CD4-positive, alpha-beta T cell treated with Interleukin-2 at 100 ng/mL for 4 hours (primary cell): ENCODE results near the gene ARSB.

Experiments
- DNase-seq: peaks from one replicate; pipeline ENCODE4 v3.0.0-alpha.2; 2020; ENCODE audit warnings: low spot score

Gene ARSB

DNA sequence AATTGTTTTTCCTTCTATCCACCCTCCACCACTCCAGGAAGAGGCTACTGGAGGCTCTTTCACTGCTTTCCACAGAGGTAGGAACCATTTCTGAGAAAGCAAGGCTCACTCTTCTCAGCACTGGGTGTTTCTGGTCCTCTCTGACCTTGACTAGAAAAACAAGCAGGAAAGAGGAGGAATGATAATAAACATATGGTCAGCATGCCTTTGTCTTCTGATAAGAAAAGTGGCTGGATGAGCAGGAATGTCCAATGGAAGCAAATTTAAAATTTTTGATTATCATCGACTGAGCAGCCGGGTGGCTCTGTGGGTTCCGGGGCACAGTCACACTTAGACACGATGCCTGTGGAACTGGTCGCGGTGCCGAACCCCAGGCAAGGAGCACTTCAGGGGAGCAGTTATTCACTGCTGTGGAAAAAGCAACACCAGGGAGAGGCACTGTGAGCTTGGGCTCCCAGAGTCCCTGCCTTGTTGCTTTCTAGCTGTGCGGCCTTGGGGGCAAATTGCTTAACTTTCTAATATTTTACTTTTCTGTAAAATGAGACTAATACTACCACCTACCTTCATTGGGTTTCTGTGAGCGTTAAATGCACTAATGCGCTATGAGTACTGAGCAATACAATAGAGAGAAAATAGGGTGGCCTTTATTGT lies 179.5 kb downstream of the ARSB start:
- DNase-seq, result no peak

- DNase-seq, result no peak
These were observed 180.1 kb downstream of the ARSB start for GRCh38 chr5:78804995-78805394.

DNA sequence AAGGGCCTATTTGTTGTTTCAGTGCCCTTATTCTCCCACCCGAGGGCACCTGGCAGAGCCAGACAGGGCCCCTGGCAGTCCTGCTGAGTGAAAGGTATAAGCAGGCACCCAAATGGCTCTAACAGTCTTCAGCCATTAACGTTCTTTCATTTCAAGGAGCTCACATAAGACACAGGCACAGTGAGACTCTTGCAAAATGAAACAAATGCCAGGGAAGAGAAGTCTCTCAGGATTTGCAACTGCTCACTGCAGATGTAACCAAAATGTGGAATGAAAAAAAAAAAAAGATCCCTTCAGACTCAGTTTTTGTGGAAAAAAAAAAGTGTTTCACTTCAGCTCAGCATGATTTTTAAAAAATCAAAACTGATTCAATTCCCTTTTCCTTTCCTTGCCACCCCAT lies 181.2 kb downstream of the ARSB start:
- DNase-seq, result no peak

GRCh38 chr5:78803353-78803752 lies 181.8 kb downstream of the ARSB start:
- DNase-seq, result no peak

- DNase-seq, result no peak
These were observed 183.7 kb downstream of the ARSB start for GRCh38 chr5:78801413-78801812.

DNA sequence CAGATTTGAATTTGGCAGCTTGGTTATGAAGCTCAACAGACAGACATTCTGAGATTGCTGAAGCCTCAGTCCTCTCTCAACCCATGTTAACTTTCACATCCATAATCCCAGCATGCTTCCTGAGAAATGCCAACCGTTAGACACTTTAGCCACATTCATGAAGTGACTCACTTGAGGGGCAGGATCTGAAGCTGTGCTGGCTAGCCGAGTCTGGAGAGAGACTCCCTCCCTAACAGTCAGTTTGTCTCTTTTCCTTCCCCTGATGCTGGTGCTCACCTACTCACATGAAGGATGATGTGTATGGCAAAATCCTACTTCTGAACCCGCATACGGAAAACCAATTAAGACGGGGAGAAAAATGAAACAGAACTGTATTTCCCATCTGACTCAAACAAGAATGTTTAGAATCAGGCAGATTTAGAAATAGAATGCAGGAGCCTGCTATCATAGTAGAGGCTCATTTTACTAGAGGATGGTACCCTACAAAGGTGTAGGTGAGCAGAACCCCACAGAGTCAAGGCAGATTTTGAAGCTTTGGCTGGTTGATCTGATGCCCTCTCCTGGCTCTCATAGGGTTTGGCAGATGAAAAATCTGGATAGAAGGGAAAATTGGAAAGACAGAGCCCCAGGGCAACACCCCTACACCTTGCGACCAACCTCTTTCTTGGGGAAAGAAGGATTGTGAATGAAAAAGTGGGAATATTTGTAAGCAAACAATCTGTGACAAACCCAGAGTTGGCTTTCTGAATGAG lies 185.7 kb downstream of the ARSB start:
- DNase-seq, result no peak

- DNase-seq, result no peak
These were observed 186.5 kb downstream of the ARSB start for GRCh38 chr5:78798673-78799029.

- no peak for DNase-seq
These were observed 187.0 kb downstream of the ARSB start for GRCh38 chr5:78797936-78798672.

DNA sequence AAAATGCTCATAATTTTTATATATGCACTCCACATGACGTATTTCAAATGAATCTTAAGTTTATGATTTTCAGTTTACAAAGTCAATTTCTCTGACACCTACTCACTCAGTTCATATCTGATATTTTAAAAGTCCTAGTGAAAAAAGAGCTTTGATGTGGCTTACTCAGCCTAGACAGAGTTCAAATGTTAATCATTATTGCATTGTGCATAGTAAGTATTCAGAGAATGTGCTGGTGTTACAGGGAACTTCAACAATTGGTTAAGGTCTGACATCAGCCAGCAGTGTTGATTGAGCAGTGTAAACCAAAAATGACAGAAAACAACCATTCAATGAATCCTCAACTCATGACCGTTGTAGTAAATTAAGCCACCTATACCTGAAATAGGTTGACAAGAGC lies 189.4 kb downstream of the ARSB start:
- DNase-seq, result no peak

DNA sequence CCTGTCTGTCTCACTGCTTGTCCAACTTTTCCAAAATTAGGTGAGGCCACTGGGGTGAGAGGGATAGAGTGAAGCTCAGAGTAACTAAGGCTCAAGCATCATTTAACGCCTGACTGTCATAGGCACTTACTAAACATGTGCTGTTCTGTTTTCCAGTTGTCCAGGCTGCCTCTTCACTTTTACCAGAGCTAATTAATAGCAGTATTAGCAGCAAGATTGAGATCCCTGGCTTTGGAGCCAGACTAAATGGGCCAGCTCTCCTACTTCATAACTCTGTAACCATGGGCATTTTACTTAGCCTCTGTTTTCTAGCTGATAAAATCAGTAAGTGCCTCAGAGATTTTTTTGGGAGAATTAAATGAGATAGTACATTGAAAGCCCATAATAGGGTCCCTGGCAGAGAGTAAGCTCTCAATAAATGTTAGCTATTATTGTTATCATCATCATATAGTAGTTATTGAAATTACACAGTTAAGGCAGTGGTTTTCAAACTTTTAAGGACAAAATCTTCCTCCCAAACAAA lies 190.4 kb downstream of the ARSB start:
- no peak for DNase-seq

DNA sequence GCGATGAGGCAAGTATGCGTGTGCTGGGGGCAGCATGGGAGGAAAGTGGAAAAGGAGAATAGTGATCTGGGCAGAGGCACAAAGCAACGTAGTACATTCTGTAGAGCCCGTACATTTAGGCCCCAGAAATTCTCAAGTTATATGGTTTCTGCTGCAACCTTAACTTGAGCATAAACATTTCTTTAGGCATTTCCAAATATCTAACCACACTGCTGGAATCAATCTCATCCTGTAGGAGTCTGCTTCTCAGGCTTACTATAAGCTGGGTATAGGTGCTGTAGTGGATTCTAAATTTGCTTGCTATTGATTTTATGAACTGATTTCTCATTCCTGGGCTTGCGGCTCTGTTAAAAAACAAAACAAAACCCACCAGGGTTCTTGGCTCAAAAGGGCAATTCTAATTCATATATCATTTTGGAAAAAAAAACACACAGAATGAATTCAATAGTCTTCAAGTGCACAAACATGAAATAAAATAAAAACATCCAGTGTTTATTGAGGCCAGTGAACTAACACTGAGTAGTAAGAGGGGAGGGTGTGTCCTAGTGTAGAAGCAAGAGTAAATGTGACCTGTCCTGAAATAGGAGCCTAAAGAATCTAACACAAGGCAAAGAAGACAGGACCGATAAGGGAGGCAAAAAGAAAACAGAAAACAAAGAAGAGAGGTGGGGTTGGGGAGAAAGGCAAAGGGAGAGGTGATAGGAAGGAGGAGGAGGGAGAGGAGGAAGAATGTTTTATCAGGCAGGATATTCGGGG lies 191.0 kb downstream of the ARSB start:
- DNase-seq, result no peak

DNA sequence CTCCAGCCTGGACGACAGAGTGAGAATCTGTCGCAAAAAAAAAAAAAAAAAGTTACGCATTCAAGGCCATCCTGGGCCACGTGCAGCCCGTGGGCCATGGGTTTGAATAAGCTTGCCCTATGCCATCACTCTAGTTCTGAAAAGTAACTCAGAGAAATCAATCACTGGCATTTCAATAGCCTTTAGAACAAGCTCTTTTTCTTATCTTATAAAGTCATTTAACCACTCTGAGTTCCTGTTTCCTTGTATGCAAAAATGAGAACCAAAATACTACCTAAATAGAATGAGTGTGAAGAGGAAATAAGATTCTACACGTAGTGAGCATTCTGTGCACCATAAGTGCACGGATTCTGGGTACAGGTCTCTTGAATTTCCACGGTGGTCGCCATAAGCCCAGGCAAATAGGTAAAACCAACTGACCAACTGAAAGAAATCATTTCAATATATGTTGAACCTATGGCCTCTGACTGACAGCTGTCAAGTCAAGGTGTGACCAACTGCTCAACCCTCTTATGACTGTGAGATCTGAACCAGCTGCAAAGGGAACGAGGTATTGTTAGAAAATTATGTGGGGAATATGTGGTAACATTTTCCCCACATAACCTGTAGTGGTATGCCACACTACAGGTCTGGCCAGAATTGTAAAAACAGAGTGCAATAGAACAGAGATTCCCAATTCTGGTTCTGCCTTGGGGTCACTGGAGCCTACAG lies 192.6 kb downstream of the ARSB start:
- DNase-seq, result no peak

DNA sequence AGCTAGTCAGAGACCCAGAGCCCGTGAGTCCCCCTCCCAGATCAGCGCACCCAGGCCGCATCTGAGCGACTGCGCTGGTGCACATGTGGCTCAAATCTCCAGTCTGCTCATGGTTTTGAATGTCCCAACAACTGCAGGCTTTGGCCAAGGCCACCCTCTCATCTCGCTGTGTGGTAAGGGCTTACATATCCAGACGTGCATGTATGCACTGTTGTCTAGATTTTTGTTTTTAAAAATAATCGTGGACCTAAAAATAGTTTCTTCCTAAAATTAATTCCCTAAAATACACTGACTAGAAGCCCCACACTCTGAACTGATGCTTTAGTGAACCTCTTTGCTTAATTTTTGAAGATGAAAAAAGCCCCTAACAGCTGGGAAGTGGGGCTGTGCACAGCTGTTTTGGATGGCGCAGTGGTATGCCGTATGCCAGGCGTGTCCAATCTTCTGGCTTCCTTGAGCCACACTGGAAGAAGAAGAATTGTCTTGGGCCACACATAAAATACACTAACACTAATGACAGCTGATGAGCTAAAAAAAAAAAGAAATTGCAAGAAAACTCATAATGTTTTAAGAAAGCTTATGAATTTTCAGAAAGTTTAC lies 193.5 kb downstream of the ARSB start:
- no peak for DNase-seq

DNA sequence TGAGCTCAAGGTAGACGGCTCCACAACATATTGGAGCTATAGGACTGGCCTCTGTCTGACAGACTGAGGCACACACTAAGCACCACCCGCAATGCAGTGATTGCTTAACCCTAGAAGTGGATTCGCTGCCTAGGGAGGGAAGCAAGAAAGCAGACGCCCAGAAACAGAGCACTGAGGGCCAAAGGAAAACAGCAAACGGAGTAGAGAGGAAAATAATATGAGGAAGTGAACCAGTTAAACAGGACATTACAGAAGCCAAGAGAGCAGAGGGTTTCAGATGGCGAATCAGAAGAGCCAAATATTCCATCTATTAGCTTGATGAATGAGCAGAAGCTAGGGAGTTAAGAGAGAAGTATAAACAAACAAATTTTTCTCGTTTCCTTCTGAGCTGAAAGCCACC lies 197.3 kb downstream of the ARSB start:
- no peak for DNase-seq

- DNase-seq, result no peak
These were observed 199.7 kb downstream of the ARSB start for GRCh38 chr5:78785454-78785853.

DNA sequence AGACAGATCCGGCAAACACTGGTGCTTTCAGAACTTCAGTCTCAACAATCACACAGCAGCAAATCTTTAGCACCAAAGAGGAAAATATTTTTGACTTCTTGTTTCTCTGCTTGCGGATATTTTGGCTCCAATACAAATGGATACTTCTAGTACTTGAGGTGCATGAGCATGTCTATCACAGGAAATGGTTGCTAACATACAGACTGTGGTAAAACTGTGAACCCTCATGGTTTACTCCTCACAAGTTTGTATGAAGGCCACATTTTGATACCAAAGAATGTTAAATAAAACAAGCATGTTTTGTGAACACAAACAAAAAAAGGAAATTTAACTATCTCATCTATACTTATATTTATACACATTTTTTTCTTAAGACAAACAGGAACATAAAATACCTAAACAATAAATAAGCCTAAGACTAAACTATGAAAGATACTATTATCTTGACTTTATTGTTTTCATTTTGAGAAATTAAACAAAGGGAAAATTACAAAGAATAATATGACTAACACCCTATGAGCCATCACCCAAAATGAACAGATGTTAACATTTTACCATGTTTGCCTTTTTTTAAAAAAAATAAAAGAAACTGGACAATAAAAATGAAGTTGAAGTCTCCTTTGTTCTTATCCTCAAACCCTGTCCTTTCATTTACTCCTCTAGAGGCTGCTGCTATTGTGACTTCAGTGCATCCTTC lies 201.5 kb downstream of the ARSB start:
- no peak for DNase-seq

- DNase-seq, result no peak
These were observed 202.4 kb downstream of the ARSB start for GRCh38 chr5:78782728-78783127.

GRCh38 chr5:78781611-78782286 lies 203.4 kb downstream of the ARSB start:
- no peak for DNase-seq

DNA sequence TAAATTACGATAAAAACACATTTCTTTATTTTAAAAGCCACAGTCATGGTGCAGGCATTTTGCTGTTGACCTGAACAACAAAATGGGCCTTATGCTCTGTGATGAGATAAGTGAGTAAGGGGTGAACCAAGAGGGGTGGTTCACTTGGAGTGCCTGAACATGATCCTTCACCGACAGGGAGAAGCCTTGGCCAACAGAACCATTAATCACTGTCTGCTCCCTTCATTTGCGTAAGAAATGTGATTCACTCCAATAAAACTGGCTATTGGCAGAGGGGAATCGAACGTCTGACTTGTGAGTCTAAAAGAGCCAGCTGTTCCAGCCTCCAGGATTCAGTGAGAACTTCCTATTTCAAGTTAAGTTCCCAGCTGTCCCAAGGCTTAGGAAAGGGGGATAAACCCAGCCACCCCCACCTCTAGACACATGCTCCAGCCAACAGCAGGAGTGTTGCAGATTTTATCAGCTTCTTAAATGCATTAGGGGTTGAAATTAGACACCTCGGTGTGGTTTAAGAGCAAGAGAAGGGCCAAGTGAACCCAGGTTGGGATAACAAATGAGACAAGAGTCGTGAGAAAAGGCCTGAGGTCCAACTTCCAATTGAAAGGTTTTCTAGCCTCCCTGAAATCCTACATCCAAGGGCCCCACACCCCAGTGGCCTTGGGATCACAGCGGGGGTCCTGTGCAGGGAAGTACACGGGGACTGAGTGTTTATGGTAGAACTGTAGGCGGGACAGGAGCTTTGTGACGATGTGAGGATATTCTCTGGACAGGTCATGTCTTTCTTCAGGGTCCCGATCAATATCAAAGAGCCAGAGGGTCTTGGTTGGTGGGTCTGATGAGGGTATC lies 205.1 kb downstream of the ARSB start:
- DNase-seq, result no peak
